IMR-90 (cell line): Measurements from ENCODE around the gene GLS. TPM values are rescaled to one million over a fixed set of nuclear protein-coding genes. Genes with fewer than 3 reads are reported as not detected.

ENCODE experiments used
- ATAC-seq: fragments of 200-7000 bp; cut with Tn5 transposase; 2 replicates; pipeline ENCODE4 v1.9.1; 2020; ENCODE audit warnings: low read depth, mild to moderate bottlenecking, moderate library complexity
- BruUV-seq: library from RNA; stranded (reverse); fragments of 400-500 nt; replicated peaks from 2 replicates; lab custom pipeline; 2021; lab: Mats Ljungman, UMichigan
- CTCF ChIA-PET: fragments of 300-600 bp; formaldehyde crosslinking; extraction: SDS; loops from one replicate; lab custom pipeline; 2021; ENCODE audit warnings: antibody characterized with exemption; lab: Yijun Ruan, JAX
- POLR2A ChIA-PET: fragments of 300-600 bp; sonication (Branson Sonifier 250); formaldehyde crosslinking; loops from one replicate; lab custom pipeline; 2022; ENCODE audit warnings: antibody characterized with exemption; ENCODE audit not compliant: unreplicated experiment; lab: Charles Lee
- DNase-seq: peaks from one replicate; pipeline ENCODE4 v3.0.0; 2013
- H2AFZ ChIP-seq: replicated peaks from 2 replicates; pipeline ENCODE3; 2013; ENCODE audit warnings: low read length, mild to moderate bottlenecking; ENCODE audit not compliant: poor library complexity
- H2AK5ac ChIP-seq: 2 replicates; pipeline ENCODE4 v1.6.1; 2013; ENCODE audit warnings: low read depth, low read length, inconsistent platforms
- H2AK9ac ChIP-seq: replicated peaks from 2 replicates; pipeline ENCODE3; 2013; ENCODE audit warnings: mild to moderate bottlenecking, low read depth, low read length, moderate library complexity; ENCODE audit not compliant: poor library complexity
- H2BK120ac ChIP-seq: 2 replicates; pipeline ENCODE4 v1.6.1; 2013; ENCODE audit warnings: low read depth, low read length, inconsistent platforms
- H2BK15ac ChIP-seq: 3 replicates; pipeline ENCODE4 v1.6.1; 2013; ENCODE audit warnings: low read depth, low read length, inconsistent platforms
- H2BK20ac ChIP-seq: 2 replicates; pipeline ENCODE4 v1.6.1; 2013; ENCODE audit warnings: low read depth, mild to moderate bottlenecking, inconsistent platforms, low read length, moderate library complexity
- H2BK5ac ChIP-seq: 2 replicates; pipeline ENCODE4 v1.6.1; 2013; ENCODE audit warnings: mild to moderate bottlenecking, low read depth, low read length, inconsistent platforms; ENCODE audit not compliant: poor library complexity, severe bottlenecking
- H3K14ac ChIP-seq: replicated peaks from 2 replicates; pipeline ENCODE4 v1.6.1; 2013; ENCODE audit warnings: low read depth, low read length, inconsistent platforms
- H3K18ac ChIP-seq: 2 replicates; pipeline ENCODE4 v1.6.1; 2013; ENCODE audit warnings: low read depth, low read length, control low read depth
- H3K23ac ChIP-seq: 2 replicates; pipeline ENCODE4 v1.6.1; 2013; ENCODE audit warnings: low read depth, low read length, inconsistent platforms
- H3K27ac ChIP-seq: 2 replicates; pipeline ENCODE4 v1.5.1; 2013; ENCODE audit warnings: mild to moderate bottlenecking, control low read depth, low read length; ENCODE audit not compliant: insufficient read depth
- H3K27me3 ChIP-seq: 2 replicates; pipeline ENCODE4 v1.6.1; 2013; ENCODE audit warnings: low read length; ENCODE audit not compliant: control insufficient read depth, insufficient read depth
- H3K36me3 ChIP-seq: 2 replicates; pipeline ENCODE4 v1.6.1; 2013; ENCODE audit warnings: low read length, mixed read lengths; ENCODE audit not compliant: control insufficient read depth, insufficient read depth
- H3K4ac ChIP-seq: 2 replicates; pipeline ENCODE4 v1.6.1; 2013; ENCODE audit warnings: low read depth, low read length, inconsistent platforms
- H3K4me1 ChIP-seq: 2 replicates; pipeline ENCODE4 v1.6.1; 2013; ENCODE audit warnings: low read length, mixed read lengths; ENCODE audit not compliant: control insufficient read depth, insufficient read depth
- H3K4me2 ChIP-seq: 2 replicates; pipeline ENCODE4 v1.6.1; 2013; ENCODE audit warnings: low read depth, mild to moderate bottlenecking, control low read depth, low read length, moderate library complexity
- H3K4me3 ChIP-seq: 2 replicates; pipeline ENCODE4 v1.5.1; 2013; ENCODE audit warnings: low read depth, mild to moderate bottlenecking, control low read depth, low read length, moderate library complexity; ENCODE audit not compliant: insufficient read depth
- H3K56ac ChIP-seq: 2 replicates; pipeline ENCODE4 v1.6.1; 2013; ENCODE audit warnings: low read length, inconsistent platforms; ENCODE audit not compliant: insufficient read depth; ENCODE audit errors: extremely low read depth
- H3K79me1 ChIP-seq, 2 experiments: 2 replicates each; pipeline ENCODE4 v1.6.1; 2013; ENCODE audit warnings: low read length in 2 of 2, inconsistent platforms in 1 of 2, low read depth in 1 of 2
- H3K9ac ChIP-seq: 2 replicates; pipeline ENCODE4 v1.6.1; 2013; ENCODE audit warnings: low read depth, low read length, control low read depth
- H3K9me1 ChIP-seq: 2 replicates; pipeline ENCODE4 v1.6.1; 2013; ENCODE audit warnings: low read length, inconsistent platforms; ENCODE audit not compliant: insufficient read depth
- H3K9me3 ChIP-seq: 2 replicates; pipeline ENCODE4 v1.6.1; 2013; ENCODE audit warnings: low read length; ENCODE audit not compliant: control insufficient read depth, insufficient read depth
- H4K20me1 ChIP-seq: 2 replicates; pipeline ENCODE4 v1.6.1; 2013; ENCODE audit warnings: low read length, inconsistent platforms; ENCODE audit not compliant: insufficient read depth
- H4K5ac ChIP-seq: 2 replicates; pipeline ENCODE4 v1.6.1; 2013; ENCODE audit warnings: mild to moderate bottlenecking, low read depth, low read length, control low read depth
- H4K8ac ChIP-seq, 2 experiments: 2 replicates each; pipeline ENCODE4 v1.6.1; 2013; ENCODE audit warnings: low read depth in 2 of 2, low read length in 2 of 2, control low read depth in 1 of 2, inconsistent platforms in 1 of 2
- H4K91ac ChIP-seq: 2 replicates; pipeline ENCODE4 v1.6.1; 2013; ENCODE audit warnings: low read depth, low read length, inconsistent platforms; ENCODE audit not compliant: insufficient read depth
- MAFK ChIP-seq: IDR thresholded peaks from 2 replicates; pipeline ENCODE4 v1.6.1; 2012; ENCODE audit warnings: low read depth, low read length, improper control_type of control experiment
- MXI1 ChIP-seq: IDR thresholded peaks from 2 replicates; pipeline ENCODE4 v1.6.1; 2012; ENCODE audit warnings: low read depth, mild to moderate bottlenecking, low read length, moderate library complexity, borderline replicate concordance
- NFE2L2 ChIP-seq: fragments of 150-350 bp; IDR thresholded peaks from 2 replicates; pipeline ENCODE4 v1.6.1; 2016; ENCODE audit warnings: low read depth, mild to moderate bottlenecking, low read length
- RCOR1 ChIP-seq: IDR thresholded peaks from 2 replicates; pipeline ENCODE4 v1.6.1; 2012; ENCODE audit warnings: mild to moderate bottlenecking, low read length, improper control_type of control experiment; ENCODE audit not compliant: insufficient replicate concordance
- USF2 ChIP-seq: fragments of 150-350 bp; IDR thresholded peaks from 2 replicates; pipeline ENCODE4 v1.6.1; 2017; ENCODE audit warnings: mild to moderate bottlenecking, antibody characterized with exemption, low read length, low read depth
- WGBS, 2 experiments: methylation state at CpG; one replicate each; pipeline versions ENCODE4 v1.1.5 to v1.1.7; 2013; ENCODE audit warnings: missing lambda C conversion rate in 2 of 2; ENCODE audit not compliant: insufficient read length in 1 of 2; ENCODE audit errors: extremely low coverage in 2 of 2; 5-methylcytosine and 5-hydroxymethylcytosine counted together
- dilution Hi-C: fragments of 300-500 bp; cut with HindIII; formaldehyde crosslinking; loops from one replicate; pipeline ENCODE4 v1.14.3; 2018; ENCODE audit warnings: low sequenced_read_pairs; ENCODE audit not compliant: unreplicated experiment
- in situ Hi-C: fragments of 300-500 bp; cut with MboI; formaldehyde crosslinking; loops from 3 replicates; pipeline ENCODE4 v1.14.3; 2019; ENCODE audit warnings: low sequenced_read_pairs, inconsistent platforms, mixed read lengths
- intact Hi-C: fragments of 100-400 bp; cut with micrococcal nuclease; formaldehyde crosslinking; loops from 2 replicates; pipeline ENCODE4 v1.10.0; 2022
- polyA plus RNA-seq, 3 experiments: library from polyadenylated mRNA; depleted of rRNA; stranded (reverse); fragments of >200 nt; gene quantifications; 2 replicates each; pipeline ENCODE4 v1.2.3, GENCODE V29; 2012; ENCODE audit warnings: low replicate concordance in 1 of 3
- total RNA-seq: library from RNA; depleted of rRNA; stranded (reverse); fragments of >200 nt; gene quantifications from 2 replicates; pipeline ENCODE4 v1.2.3, GENCODE V29; 2012

The GLS gene
- total and polyA plus RNA-seq, 2 of the 4 experiments (the other 2 are of a cell fraction) = 87.5 to 130 TPM

GRCh38 chr2:190858817-190859216, 21.8 kb upstream of the GLS start (continued):
- no peak for TF ChIP-seq USF2

- Histone ChIP-seq H4K5ac (peak overlapping the region; percentile 89), H3K14ac (peak overlapping the region; percentile 94), H3K23ac (peak overlapping the region; percentile 99), H2BK120ac (peak overlapping the region; percentile 99), H3K9me3 (no peaks in the 10 kb centered on the region), H3K18ac (peak overlapping the region; percentile 95), H3K27me3 (no peaks in the 10 kb centered on the region), H3K9ac (peak overlapping the region; percentile 51), H3K4me1 (peaks cover 24% of the 10 kb centered on the region), H3K4me3 (peak overlapping the region; percentile 24; the same call in 1 of the 2 replicates), H2AFZ (peak overlapping the region; percentile 86), H3K9me1 (peaks cover 9% of the 10 kb centered on the region), H2BK20ac (peak overlapping the region; percentile 99), H4K91ac (peak overlapping the region; percentile 97), H3K56ac (peak overlapping the region; percentile 88), H3K36me3 (no peaks in the 10 kb centered on the region), H3K27ac (peak overlapping the region; percentile 95), H2AK9ac (peak overlapping the region; percentile 70), H2AK5ac (peak overlapping the region; percentile 89), H3K4me2 (peak overlapping the region; percentile 91), H3K79me1 (peaks cover 5 to 15% of the 10 kb centered on the region in 2 experiments; a peak in 2 of 4 replicates), H4K20me1 (peaks cover 4% of the 10 kb centered on the region; the same call in 1 of the 2 replicates), H4K8ac (peak overlapping the region; percentile 93 to 97), H2BK5ac (peak overlapping the region; percentile 98), H2BK15ac (peak overlapping the region; percentile 99), H3K4ac (peak overlapping the region; percentile 97)
- no TSS peak for BruUV-seq
- TF ChIP-seq RCOR1 (no peak), MXI1 (no peak), MAFK (peak; percentile 45), NFE2L2 (peak; percentile 86)
- CTCF ChIA-PET = interaction anchor here (1.3 to 1.5 kb wide), 2 partner anchors 9 to 23 kb away, joined by 4 to 8 read pairs; no protein-coding TSS in a partner anchor
- no CpG with 5 or more reads among the region's 6 CpGs for whole genome bisulfite sequencing, 2 experiments
- peak; percentile 56 for ATAC-seq
- peak; percentile 62 for DNase-seq
- in situ Hi-C loops (no loop called here), dilution Hi-C loops (no loop called here), intact Hi-C loops (no loop called here)
- POLR2A ChIA-PET = interaction anchor here (0.5 to 1.0 kb wide), 2 partner anchors 17 to 23 kb away, joined by 3 to 4 read pairs; no protein-coding TSS in a partner anchor
Measured at GRCh38 chr2:190859347-190860297, 21.0 kb upstream of the GLS start.
